Mesothelial cell of epicardium (in vitro differentiated cells): Measurements from ENCODE around the gene ARAP2. TPM values are rescaled to one million over a fixed set of nuclear protein-coding genes. Genes with fewer than 3 reads are reported as not detected.

ENCODE experiments used
- DNase-seq, 2 experiments: peaks; one replicate each; pipeline ENCODE4 v3.0.0; 2021; ENCODE audit warnings: low spot score in 2 of 2; ENCODE audit not compliant: unreplicated experiment in 2 of 2
- H3K27ac Mint-ChIP-seq: 2 replicates; pipeline ENCODE4 v1.8.0; 2021; ENCODE audit warnings: mixed read lengths
- H3K27me3 Mint-ChIP-seq: 2 replicates; pipeline ENCODE4 v1.8.0; 2021; ENCODE audit warnings: low read depth, mixed read lengths
- H3K36me3 Mint-ChIP-seq: 2 replicates; pipeline ENCODE4 v1.8.0; 2021; ENCODE audit warnings: mixed read lengths
- H3K4me1 Mint-ChIP-seq: 2 replicates; pipeline ENCODE4 v1.8.0; 2021; ENCODE audit warnings: mixed read lengths
- H3K4me3 Mint-ChIP-seq: 2 replicates; pipeline ENCODE4 v1.8.0; 2021; ENCODE audit warnings: mild to moderate bottlenecking, moderate library complexity, mixed read lengths
- H3K9me3 Mint-ChIP-seq: 2 replicates; pipeline ENCODE4 v1.8.0; 2021; ENCODE audit warnings: mixed read lengths
- CTCF ChIP-seq: fragments of 200-600 bp; sonication (generic); IDR thresholded peaks from one replicate; pipeline ENCODE4 v1.5.0; 2021; ENCODE audit warnings: antibody characterized with exemption; ENCODE audit not compliant: unreplicated experiment
- total RNA-seq: library from RNA; stranded (reverse); gene quantifications from 3 replicates; pipeline ENCODE4 v1.2.1, GENCODE V29; 2021

The ARAP2 gene
- total RNA-seq, 1 donor from 2014 or later: 16.0 TPM

GRCh38 chr4:36197501-36197900 is 46.8 kb downstream of the ARAP2 start:
- Mint-ChIP-seq H3K36me3 (peaks cover 2% of the 10 kb centered on the region), H3K27ac (no peak overlapping the region), H3K9me3 (no peaks in the 10 kb centered on the region), H3K27me3 (no peaks in the 10 kb centered on the region), H3K4me3 (no peak overlapping the region), H3K4me1 (peaks cover 4% of the 10 kb centered on the region)
- DNase-seq: no peak
- no peak for TF ChIP-seq CTCF

GRCh38 chr4:36196145-36196913 is 48.0 kb downstream of the ARAP2 start:
- Mint-ChIP-seq H3K9me3 (no peaks in the 10 kb centered on the region), H3K36me3 (peaks cover 2% of the 10 kb centered on the region), H3K27me3 (no peaks in the 10 kb centered on the region), H3K4me3 (no peak overlapping the region), H3K4me1 (peaks cover 4% of the 10 kb centered on the region), H3K27ac (no peak overlapping the region)
- DNase-seq: no peak
- TF ChIP-seq CTCF: no peak

- no peak for DNase-seq
- Mint-ChIP-seq H3K9me3 (no peaks in the 10 kb centered on the region), H3K4me1 (peaks cover 9% of the 10 kb centered on the region), H3K36me3 (peaks cover 2% of the 10 kb centered on the region), H3K27me3 (no peaks in the 10 kb centered on the region), H3K4me3 (no peak overlapping the region), H3K27ac (no peak overlapping the region)
- no peak for TF ChIP-seq CTCF
These were observed 51.4 kb downstream of the ARAP2 start for GRCh38 chr4:36192922-36193321.

DNA sequence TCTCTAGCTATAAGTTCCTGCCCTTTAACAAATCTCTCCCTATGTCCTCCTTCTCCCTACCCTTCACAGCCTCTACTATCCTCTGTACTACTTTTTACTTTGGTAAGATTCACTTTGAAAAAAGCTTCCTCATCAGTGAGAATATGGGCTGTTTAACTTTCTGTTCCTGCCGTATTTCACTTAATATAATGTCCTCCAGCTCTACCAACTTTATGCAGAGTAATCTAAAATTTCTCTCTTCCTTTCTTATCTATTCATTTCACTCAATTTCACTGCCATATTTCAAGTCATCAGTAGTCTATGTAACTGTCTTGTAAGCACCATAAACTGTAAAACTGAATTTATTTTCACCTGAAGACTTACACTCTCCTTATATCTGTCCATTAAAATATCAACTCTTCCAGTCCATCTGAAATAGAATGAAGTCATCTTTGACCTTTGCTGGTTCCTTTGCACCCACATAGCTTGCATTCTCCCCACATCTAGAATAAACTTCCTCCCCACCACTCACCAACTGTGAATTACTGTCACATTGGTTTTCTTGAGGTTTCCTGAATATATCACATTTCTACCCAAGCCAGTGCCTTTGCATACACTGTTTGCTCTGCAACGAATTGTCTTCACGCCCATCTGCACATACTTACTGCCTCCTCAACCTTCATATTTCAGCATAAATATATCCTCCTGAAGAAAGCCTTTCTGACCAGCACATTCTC is 54.6 kb downstream of the ARAP2 start:
- no peaks in the 10 kb centered on the region for H3K9me3 Mint-ChIP-seq
- peaks cover 10% of the 10 kb centered on the region for H3K4me1 Mint-ChIP-seq
- no peak overlapping the region for H3K27ac Mint-ChIP-seq
- peaks cover 5% of the 10 kb centered on the region for H3K36me3 Mint-ChIP-seq
- H3K4me3 Mint-ChIP-seq: no peak overlapping the region
- H3K27me3 Mint-ChIP-seq: no peaks in the 10 kb centered on the region
- DNase-seq: no peak
- TF ChIP-seq CTCF: no peak

- no peak overlapping the region for H3K4me3 Mint-ChIP-seq
- DNase-seq: no peak
- TF ChIP-seq CTCF: peak; percentile 80
- no peaks in the 10 kb centered on the region for H3K27me3 Mint-ChIP-seq
- H3K9me3 Mint-ChIP-seq: no peaks in the 10 kb centered on the region
- H3K27ac Mint-ChIP-seq: no peak overlapping the region
- peaks cover 10% of the 10 kb centered on the region for H3K4me1 Mint-ChIP-seq
- peaks cover 3% of the 10 kb centered on the region for H3K36me3 Mint-ChIP-seq
These were observed 56.5 kb downstream of the ARAP2 start for GRCh38 chr4:36187723-36188333.
